SK-N-SH treated with all-trans-retinoic acid at 6 μM for 48 hours (cell line): ENCODE results near the gene MYO5B.

ENCODE experiments used
- ATAC-seq: fragments of 200-7000 bp; cut with Tn5 transposase; 3 replicates; pipeline ENCODE4 v1.9.1; 2020; ENCODE audit warnings: mild to moderate bottlenecking, moderate library complexity
- BACH2 ChIP-seq: fragments of 250-450 bp; sonication (Bioruptor Pico); IDR thresholded peaks from 2 replicates; pipeline ENCODE4 v1.9.0; 2021; ENCODE audit warnings: mild to moderate bottlenecking, borderline replicate concordance
- CSDC2 ChIP-seq: fragments of 250-450 bp; sonication (Bioruptor Pico); IDR thresholded peaks from 2 replicates; pipeline ENCODE4 v1.5.0; 2020; ENCODE audit warnings: mild to moderate bottlenecking, moderate library complexity
- ESRRG ChIP-seq: fragments of 250-450 bp; sonication (Bioruptor Pico); IDR thresholded peaks from 2 replicates; pipeline ENCODE4 v1.6.1; 2021; ENCODE audit warnings: mild to moderate bottlenecking
- GLIS3 ChIP-seq: fragments of 250-450 bp; sonication (Bioruptor Pico); IDR thresholded peaks from 2 replicates; pipeline ENCODE4 v1.5.0; 2020; ENCODE audit warnings: mild to moderate bottlenecking, moderate library complexity
- ISL1 ChIP-seq: fragments of 250-450 bp; sonication (Bioruptor Pico); IDR thresholded peaks from 2 replicates; pipeline ENCODE4 v2.1.2; 2022; ENCODE audit warnings: mild to moderate bottlenecking, moderate library complexity
- OSR1 ChIP-seq: fragments of 250-450 bp; sonication (Bioruptor Pico); IDR thresholded peaks from 2 replicates; pipeline ENCODE4 v1.8.0; 2022; ENCODE audit warnings: moderate library complexity, mild to moderate bottlenecking, inconsistent platforms
- RARB ChIP-seq: fragments of 250-450 bp; sonication (Bioruptor Pico); IDR thresholded peaks from 2 replicates; pipeline ENCODE4 v1.8.0; 2021; ENCODE audit warnings: mild to moderate bottlenecking, moderate library complexity
- TCF4 ChIP-seq: fragments of 250-450 bp; sonication (Bioruptor Pico); IDR thresholded peaks from 2 replicates; pipeline ENCODE4 v1.8.0; 2021; ENCODE audit warnings: mild to moderate bottlenecking, moderate library complexity, borderline replicate concordance
- TOX ChIP-seq: fragments of 250-450 bp; sonication (Bioruptor Pico); IDR thresholded peaks from 2 replicates; pipeline ENCODE4 v1.8.0; 2021; ENCODE audit warnings: mild to moderate bottlenecking, moderate library complexity, borderline replicate concordance
- ZC3H10 ChIP-seq: fragments of 250-450 bp; sonication (Bioruptor Pico); IDR thresholded peaks from 2 replicates; pipeline ENCODE4 v1.5.1; 2021; ENCODE audit warnings: mild to moderate bottlenecking, moderate library complexity
- ZFP3 ChIP-seq: fragments of 250-450 bp; sonication (Bioruptor Pico); IDR thresholded peaks from 2 replicates; pipeline ENCODE4 v1.5.0; 2020; ENCODE audit warnings: mild to moderate bottlenecking, moderate library complexity
- ZNF565 ChIP-seq: fragments of 450-650 bp; formaldehyde crosslinking; conservative IDR thresholded peaks from 2 replicates; pipeline ENCODE4 v1.5.0; 2020; ENCODE audit warnings: low read depth, mild to moderate bottlenecking, moderate library complexity
- ZNF70 ChIP-seq: fragments of 450-650 bp; formaldehyde crosslinking; IDR thresholded peaks from 2 replicates; pipeline ENCODE4 v1.5.0; 2020; ENCODE audit warnings: mild to moderate bottlenecking, moderate library complexity
- ZNF8 ChIP-seq: fragments of 450-650 bp; formaldehyde crosslinking; IDR thresholded peaks from 2 replicates; pipeline ENCODE4 v1.5.0; 2020; ENCODE audit warnings: mild to moderate bottlenecking, moderate library complexity
- TF ChIP-seq, protein P1 (sequence below): fragments of 250-450 bp; sonication (Bioruptor Pico); IDR thresholded peaks from 2 replicates; pipeline ENCODE4 v1.5.0; 2020; ENCODE audit warnings: mild to moderate bottlenecking, moderate library complexity
- TF ChIP-seq, protein P2 (sequence below): fragments of 250-450 bp; sonication (Bioruptor Pico); IDR thresholded peaks from 2 replicates; pipeline ENCODE4 v1.8.0; 2021; ENCODE audit warnings: low read depth, mild to moderate bottlenecking, moderate library complexity, borderline replicate concordance
- TF ChIP-seq, protein P3 (sequence below): fragments of 250-450 bp; sonication (Bioruptor Pico); IDR thresholded peaks from 2 replicates; pipeline ENCODE4 v1.8.0; 2020; ENCODE audit warnings: mild to moderate bottlenecking, moderate library complexity, borderline replicate concordance
- TF ChIP-seq, protein P4 (sequence below): fragments of 250-450 bp; sonication (Bioruptor Pico); IDR thresholded peaks from 2 replicates; pipeline ENCODE4 v1.5.1; 2020; ENCODE audit warnings: low read depth, mild to moderate bottlenecking, moderate library complexity

Gene MYO5B

DNA sequence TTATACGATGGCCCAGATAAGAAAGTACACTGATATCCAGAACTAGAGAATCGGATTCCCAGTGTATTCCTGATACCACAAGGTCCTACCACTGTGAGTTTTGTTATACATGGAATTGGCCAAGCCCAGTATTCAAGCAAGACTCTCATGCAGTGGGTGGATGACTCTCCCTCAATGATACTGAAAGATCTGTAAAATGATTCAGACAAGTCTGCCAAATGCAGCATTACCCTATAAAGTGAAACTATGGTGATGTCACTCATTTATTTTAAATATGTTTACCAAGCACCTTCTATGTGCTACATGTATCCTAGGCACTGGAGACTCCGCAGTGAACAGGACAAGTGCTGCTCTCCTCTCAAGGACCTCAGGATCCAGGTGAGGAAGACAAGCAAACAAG, 22.6 kb downstream of the MYO5B start:
- no peak for ATAC-seq

DNA sequence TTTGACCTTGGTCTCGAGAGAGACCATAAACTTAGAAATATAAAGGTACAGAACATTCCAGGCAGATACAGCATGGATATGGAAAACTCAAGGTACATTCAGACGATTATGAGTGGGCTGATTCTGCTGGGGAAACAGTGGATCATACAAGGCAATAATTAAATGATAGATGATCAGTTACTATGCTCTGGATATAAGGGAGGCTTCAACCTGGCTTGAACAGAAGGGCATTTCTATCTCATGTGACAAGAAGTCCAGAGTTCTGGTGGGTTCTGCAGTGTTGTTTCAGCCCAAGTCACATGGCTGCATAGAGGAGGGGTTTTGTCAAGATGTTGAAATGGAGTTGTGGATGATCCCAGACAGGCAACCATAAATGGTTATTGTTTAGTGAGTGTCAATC, 23.5 kb downstream of the MYO5B start:
- TF ChIP-seq CSDC2 = no peak
- no peak for TF ChIP-seq TCF4
- TF ChIP-seq, all 23 proteins: peak for 0
- no peak for ATAC-seq

More for the DNA sequence above, 22.6 kb downstream of the MYO5B start:
- no peak for TF ChIP-seq ZNF565 (CRISPR knock-in tag)
- TF ChIP-seq ZNF8 (CRISPR knock-in tag) = no peak
- no peak for TF ChIP-seq GLIS3 (CRISPR knock-in tag)
- TF ChIP-seq, protein P1, sequence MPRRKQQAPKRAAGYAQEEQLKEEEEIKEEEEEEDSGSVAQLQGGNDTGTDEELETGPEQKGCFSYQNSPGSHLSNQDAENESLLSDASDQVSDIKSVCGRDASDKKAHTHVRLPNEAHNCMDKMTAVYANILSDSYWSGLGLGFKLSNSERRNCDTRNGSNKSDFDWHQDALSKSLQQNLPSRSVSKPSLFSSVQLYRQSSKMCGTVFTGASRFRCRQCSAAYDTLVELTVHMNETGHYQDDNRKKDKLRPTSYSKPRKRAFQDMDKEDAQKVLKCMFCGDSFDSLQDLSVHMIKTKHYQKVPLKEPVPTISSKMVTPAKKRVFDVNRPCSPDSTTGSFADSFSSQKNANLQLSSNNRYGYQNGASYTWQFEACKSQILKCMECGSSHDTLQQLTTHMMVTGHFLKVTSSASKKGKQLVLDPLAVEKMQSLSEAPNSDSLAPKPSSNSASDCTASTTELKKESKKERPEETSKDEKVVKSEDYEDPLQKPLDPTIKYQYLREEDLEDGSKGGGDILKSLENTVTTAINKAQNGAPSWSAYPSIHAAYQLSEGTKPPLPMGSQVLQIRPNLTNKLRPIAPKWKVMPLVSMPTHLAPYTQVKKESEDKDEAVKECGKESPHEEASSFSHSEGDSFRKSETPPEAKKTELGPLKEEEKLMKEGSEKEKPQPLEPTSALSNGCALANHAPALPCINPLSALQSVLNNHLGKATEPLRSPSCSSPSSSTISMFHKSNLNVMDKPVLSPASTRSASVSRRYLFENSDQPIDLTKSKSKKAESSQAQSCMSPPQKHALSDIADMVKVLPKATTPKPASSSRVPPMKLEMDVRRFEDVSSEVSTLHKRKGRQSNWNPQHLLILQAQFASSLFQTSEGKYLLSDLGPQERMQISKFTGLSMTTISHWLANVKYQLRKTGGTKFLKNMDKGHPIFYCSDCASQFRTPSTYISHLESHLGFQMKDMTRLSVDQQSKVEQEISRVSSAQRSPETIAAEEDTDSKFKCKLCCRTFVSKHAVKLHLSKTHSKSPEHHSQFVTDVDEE (CRISPR knock-in tag) = no peak
- TF ChIP-seq, protein P2, sequence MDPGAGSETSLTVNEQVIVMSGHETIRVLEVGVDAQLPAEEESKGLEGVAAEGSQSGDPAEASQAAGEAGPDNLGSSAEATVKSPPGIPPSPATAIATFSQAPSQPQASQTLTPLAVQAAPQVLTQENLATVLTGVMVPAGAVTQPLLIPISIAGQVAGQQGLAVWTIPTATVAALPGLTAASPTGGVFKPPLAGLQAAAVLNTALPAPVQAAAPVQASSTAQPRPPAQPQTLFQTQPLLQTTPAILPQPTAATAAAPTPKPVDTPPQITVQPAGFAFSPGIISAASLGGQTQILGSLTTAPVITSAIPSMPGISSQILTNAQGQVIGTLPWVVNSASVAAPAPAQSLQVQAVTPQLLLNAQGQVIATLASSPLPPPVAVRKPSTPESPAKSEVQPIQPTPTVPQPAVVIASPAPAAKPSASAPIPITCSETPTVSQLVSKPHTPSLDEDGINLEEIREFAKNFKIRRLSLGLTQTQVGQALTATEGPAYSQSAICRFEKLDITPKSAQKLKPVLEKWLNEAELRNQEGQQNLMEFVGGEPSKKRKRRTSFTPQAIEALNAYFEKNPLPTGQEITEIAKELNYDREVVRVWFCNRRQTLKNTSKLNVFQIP (CRISPR knock-in tag) = no peak
- TF ChIP-seq ZFP3 (CRISPR knock-in tag) = no peak

DNA sequence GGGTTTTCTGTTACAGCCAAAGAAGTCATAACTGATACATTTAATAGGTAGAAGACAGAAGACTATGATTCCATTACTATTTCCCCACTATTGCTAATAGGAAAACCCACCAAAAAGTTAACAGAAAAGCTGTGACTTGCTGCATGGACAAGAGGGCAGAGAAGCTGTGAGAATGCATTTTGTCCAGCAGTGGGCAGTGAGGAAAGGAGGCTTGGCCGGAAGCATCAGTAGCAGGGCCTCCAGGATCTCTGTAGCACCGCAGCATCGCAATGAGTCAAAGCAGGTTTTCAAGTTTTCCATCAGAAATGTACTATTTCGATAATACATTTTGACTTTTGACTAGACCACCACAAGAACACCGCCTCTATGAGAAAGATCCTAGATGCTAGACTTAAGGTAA, 24.9 kb downstream of the MYO5B start:
- TF ChIP-seq, protein P3, sequence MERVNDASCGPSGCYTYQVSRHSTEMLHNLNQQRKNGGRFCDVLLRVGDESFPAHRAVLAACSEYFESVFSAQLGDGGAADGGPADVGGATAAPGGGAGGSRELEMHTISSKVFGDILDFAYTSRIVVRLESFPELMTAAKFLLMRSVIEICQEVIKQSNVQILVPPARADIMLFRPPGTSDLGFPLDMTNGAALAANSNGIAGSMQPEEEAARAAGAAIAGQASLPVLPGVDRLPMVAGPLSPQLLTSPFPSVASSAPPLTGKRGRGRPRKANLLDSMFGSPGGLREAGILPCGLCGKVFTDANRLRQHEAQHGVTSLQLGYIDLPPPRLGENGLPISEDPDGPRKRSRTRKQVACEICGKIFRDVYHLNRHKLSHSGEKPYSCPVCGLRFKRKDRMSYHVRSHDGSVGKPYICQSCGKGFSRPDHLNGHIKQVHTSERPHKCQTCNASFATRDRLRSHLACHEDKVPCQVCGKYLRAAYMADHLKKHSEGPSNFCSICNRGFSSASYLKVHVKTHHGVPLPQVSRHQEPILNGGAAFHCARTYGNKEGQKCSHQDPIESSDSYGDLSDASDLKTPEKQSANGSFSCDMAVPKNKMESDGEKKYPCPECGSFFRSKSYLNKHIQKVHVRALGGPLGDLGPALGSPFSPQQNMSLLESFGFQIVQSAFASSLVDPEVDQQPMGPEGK = no peak
- no peak for TF ChIP-seq ZFP3 (CRISPR knock-in tag)
- TF ChIP-seq CSDC2 = no peak
- TF ChIP-seq ESRRG = no peak
- TF ChIP-seq, protein P4, sequence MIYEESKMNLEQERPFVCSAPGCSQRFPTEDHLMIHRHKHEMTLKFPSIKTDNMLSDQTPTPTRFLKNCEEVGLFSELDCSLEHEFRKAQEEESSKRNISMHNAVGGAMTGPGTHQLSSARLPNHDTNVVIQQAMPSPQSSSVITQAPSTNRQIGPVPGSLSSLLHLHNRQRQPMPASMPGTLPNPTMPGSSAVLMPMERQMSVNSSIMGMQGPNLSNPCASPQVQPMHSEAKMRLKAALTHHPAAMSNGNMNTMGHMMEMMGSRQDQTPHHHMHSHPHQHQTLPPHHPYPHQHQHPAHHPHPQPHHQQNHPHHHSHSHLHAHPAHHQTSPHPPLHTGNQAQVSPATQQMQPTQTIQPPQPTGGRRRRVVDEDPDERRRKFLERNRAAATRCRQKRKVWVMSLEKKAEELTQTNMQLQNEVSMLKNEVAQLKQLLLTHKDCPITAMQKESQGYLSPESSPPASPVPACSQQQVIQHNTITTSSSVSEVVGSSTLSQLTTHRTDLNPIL = no peak
- no peak for TF ChIP-seq BACH2 (CRISPR knock-in tag)
- 0 out of 3 replicates have a peak, but pooled peaks have one; percentile 35 for ATAC-seq

DNA sequence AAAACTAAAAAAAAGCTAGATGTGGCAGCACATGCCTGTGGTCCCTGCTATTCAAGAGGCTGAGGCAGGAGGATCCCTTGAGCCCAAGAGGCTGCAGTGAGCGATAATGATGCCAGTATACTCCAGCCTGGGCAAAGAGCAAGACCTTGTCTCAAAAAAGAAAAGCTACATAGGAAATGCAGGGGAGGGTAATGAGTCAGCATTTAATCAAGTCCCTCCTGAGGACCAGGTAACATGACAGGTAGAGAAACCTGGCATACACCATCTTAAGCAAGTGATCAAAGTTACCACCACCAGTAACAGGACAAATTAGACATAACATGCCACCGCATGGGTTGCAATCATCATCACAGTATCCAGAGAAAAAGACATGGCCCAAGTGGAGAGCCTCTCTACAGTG, 25.8 kb downstream of the MYO5B start:
- ATAC-seq = no peak
- no peak for TF ChIP-seq ZNF565 (CRISPR knock-in tag)
- TF ChIP-seq GLIS3 (CRISPR knock-in tag) = no peak
- TF ChIP-seq ISL1 (CRISPR knock-in tag) = no peak
- no peak for TF ChIP-seq RARB
- no peak for TF ChIP-seq ZC3H10 (CRISPR knock-in tag)
- no peak for TF ChIP-seq TOX
- TF ChIP-seq CSDC2 = no peak
- TF ChIP-seq ZNF70 (CRISPR knock-in tag) = no peak
- no peak for TF ChIP-seq ESRRG
- TF ChIP-seq ZNF8 (CRISPR knock-in tag) = no peak

DNA sequence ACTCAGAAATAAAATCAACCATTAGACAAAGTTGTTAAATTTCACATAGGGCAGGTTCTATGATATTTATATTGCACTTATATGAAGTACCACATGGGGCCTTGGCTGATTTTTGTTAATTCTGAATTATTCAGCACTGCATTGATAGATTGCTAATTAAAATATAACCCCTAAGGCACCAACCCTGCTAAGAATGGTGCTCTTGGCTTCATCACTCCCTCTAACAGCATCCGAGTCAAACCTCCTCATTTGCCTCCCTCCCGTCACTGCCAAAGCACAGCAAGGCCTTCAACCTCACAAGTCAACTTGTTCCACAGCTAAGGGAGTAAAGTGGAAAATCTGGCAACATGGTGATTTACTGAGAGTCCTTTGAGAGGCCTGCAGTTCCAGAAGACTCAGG, 27.0 kb downstream of the MYO5B start:
- TF ChIP-seq OSR1 = no peak
- TF ChIP-seq ZNF565 (CRISPR knock-in tag) = no peak
- ATAC-seq = no peak

DNA sequence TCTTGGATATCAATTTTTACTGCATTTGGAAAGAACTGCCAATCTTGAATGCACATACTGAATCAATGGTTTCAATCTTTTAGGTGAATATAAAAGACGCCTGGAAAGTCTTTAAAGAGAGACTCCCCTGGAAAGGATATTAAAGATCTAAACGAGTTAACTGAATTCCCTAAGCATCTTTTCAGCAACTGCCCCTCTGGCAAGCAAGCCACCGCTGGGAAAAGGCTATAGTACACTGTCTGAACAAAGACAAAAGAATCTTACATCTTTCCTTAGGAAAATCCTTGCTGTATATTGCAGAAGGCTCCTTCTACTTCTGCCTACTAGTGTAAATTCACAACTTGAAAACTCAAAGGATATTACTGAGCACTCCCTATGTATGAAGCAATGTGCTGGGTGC, 28.0 kb downstream of the MYO5B start:
- no peak for ATAC-seq
- TF ChIP-seq TCF4 (no peak), ZNF565 (CRISPR knock-in tag) (no peak)
- TF ChIP-seq, protein P3 = no peak
- TF ChIP-seq, protein P4 = no peak
